ENCODE data around the gene RASSF1. TPM values are rescaled to one million over a fixed set of nuclear protein-coding genes. Genes with fewer than 3 reads are reported as not detected.

RASSF1 gene
- total RNA-seq, 1 donor from 2014 or later = 14.1 TPM

DNA sequence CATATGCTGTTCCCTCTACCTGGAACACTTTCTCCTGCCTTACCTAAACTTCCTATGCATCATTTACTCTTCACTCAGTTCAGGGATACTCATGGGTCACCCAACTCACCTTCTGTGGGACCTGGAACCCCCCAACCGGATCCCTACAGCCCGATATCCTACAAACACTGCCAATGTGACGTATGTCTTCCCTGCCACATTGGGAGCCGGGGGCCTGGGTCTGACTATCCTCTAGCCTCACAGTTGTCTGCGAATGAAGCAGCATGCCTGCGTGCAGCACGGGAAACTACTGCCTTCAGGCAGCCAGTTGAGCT lies 9.5 kb upstream of the RASSF1 start:
- ATAC-seq (ENCODE audit: poor library complexity) = no peak
- DNase-seq = no peak
- intact Hi-C loops (cut with DNase I) = no loop called here

GRCh38 chr3:50347187-50347813 lies 6.7 kb upstream of the RASSF1 start:
- intact Hi-C loops (cut with DNase I) = loop anchor here (5.0 kb wide), 1 partner anchor 195 kb away; no protein-coding TSS in a partner anchor
- ATAC-seq (ENCODE audit: poor library complexity) (no peak), DNase-seq (peak; percentile 77)

- DNase-seq (peak; percentile 89), ATAC-seq (ENCODE audit: poor library complexity) (peak; percentile 44)
- intact Hi-C loops (cut with DNase I) = loop anchor here (5.0 kb wide), 1 partner anchor 197 kb away; no protein-coding TSS in a partner anchor
These were observed 5.1 kb upstream of the RASSF1 start, which contains the start of gene ZMYND10 for GRCh38 chr3:50345586-50346234. ZMYND10 (minus strand) TSS chr3:50345732; CDS start chr3:50345579, 153 bp downstream.

GRCh38 chr3:50345008-50345407 lies 4.4 kb upstream of the RASSF1 start:
- DNase-seq (no peak), ATAC-seq (ENCODE audit: poor library complexity) (no peak)
- intact Hi-C loops (cut with DNase I) = loop anchor here (5.0 kb wide), 1 partner anchor 197 kb away; no protein-coding TSS in a partner anchor

DNA sequence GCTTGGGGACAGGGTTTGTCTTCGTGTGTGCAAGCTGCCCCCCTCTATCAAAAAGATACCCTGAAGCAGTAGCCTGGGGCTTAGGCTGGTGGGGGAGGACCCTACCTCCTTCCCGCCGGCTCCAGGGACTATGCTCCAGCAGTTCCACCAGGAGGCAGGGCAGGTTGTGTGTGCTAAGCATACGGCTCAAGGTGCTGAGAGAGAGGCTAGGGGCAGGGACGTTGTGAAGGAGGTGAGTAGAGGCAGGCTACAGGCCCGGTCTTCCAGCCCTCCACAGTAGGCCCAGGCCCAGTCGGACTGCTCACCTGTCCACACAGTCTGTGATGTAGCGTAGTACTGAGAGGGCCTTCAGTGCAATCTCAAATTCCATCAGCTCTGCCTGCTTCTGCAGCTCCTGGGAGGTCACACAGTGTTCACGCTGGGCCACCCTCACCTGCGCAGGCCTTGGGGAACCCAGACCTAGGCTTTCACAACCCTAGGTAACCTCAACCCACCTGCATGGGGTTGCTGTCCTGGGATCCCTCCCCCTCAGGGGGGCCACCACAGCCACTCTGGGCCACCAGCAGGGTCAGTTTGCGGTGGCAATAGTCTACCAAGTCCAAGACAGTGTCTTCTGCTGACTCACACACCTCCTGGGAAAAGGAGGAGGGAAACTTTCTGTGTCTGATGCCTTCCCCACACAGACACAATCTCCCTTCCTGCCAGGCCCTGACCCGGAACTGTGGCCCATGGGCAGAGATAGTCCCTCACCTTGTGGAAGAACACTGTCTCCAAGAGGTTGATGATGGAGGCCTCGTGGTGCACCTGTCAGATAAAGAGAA lies 2.4 kb upstream of the RASSF1 start:
- intact Hi-C loops (cut with DNase I) = no loop called here
- no peak for DNase-seq
- no peak for ATAC-seq (ENCODE audit: poor library complexity)

- intact Hi-C loops (cut with DNase I) = no loop called here
- DNase-seq (no peak), ATAC-seq (ENCODE audit: poor library complexity) (no peak)
These were observed 1.5 kb upstream of the RASSF1 start for GRCh38 chr3:50341996-50342650.

DNA sequence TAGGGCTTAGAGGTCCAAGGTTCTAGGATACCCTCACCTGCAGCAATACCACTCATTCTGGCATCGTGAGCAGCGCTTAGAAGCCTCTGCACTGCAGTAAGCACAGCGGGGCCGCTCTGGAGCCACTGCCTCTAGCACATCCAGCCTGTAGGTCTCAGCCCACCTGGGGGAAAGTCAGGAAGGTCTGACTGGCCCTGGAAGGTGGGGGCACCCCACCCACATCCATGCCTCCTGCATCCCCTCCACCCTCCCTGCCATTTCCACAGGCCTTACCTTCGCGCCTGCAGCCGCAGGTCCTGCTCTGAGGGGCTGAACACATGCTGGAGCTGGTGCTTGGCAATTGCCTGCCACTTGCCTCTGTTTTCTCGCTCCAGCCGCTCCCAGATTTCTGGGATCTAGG lies 901 bp upstream of the RASSF1 start:
- ATAC-seq (ENCODE audit: poor library complexity) (no peak), DNase-seq (peak; percentile 46)
- intact Hi-C loops (cut with DNase I) = no loop called here

DNA sequence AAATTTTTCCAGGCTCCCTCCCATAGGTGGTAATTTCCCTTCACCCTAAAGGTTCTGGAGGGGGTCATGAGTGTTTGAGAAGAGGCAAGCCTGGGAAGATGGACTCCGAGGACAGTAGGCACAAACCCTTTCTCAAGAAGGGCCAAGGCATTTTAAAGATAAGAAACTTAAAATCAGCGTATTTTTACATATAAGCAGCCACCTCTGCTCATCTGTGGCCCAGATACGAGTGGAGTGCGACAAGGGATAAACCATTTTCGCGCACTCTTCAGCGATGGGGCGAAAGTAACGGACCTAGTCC lies 539 bp downstream of the RASSF1 start:
- ATAC-seq (ENCODE audit: poor library complexity) (no peak), DNase-seq (no peak)
- intact Hi-C loops (cut with DNase I) = no loop called here

- no peak for DNase-seq
- ATAC-seq (ENCODE audit: poor library complexity) = no peak
- intact Hi-C loops (cut with DNase I) = no loop called here
These were observed 1.0 kb downstream of the RASSF1 start for GRCh38 chr3:50339485-50340146.

GRCh38 chr3:50338965-50339364 lies 1.7 kb downstream of the RASSF1 start:
- DNase-seq (no peak), ATAC-seq (ENCODE audit: poor library complexity) (no peak)
- intact Hi-C loops (cut with DNase I) = no loop called here

DNA sequence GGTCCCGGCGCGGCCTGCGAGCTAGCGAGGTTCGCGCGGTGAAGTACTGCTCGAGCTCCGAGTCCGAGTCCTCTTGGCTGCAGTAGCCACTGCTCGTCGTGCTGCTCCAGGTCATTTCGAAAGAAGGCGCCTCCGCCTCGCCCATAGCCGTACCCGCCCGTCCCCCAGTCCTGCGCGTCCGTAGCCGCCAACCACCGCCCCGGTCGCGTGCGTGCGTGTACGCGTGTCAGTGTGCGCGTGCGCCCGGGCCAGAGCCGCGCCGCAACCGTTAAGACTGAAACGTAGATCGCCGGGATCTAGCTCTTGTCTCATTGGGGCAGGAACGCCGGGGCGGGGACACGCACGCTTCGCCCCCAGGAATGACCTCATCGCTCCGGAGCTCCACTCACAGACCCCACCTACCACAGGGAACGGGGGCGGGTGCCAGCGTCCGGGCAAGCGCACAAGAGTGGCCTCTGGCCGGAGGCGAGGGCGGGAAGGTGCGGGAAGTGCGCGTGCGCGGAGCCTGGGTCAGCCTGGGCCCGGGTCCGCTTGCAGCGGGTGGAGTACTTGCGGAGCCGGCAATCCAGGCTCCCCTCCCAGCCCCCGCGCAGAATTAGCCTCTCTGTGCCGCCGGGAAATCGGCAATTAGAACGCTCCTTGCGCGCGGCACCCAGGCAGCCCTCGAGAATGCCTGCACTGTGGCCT lies 3.3 kb downstream of the RASSF1 start:
- intact Hi-C loops (cut with DNase I) = no loop called here
- peak; percentile 100 for DNase-seq
- peak; percentile 87 for ATAC-seq (ENCODE audit: poor library complexity)

DNA sequence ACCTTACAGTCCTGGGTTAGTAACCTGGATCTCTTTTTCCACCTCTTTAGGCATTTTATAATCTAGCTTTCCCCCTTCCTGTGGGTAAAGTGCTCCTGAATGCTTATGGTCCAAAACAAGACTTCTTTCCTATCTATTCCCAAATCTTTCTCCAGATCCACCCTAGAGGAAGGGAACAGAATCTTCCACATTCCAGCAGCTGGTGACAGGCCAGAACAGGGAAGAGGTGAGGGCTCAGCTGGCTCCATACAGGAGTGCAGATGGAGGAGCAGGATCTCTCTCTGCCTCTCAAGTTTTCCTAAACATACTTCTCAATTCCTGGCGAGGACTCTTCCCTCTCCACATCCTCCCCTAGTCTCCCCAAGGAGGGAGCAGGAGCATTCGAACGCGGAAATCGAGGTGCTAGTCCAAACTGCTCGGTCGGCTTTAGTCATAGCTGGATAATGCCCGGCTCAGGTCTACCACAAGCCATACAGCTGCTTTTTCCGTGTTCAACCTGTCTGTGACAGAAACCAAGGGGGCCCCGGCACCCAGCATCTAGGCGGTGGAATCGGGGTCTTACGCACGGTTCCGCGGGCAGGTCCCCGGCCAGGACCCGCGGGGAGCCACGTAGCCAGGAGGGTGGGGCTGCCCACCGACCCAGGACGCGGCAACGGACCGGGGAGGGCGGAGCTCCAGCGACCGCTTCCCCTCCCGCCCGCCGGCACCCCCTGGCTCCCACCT lies 4.0 kb downstream of the RASSF1 start:
- intact Hi-C loops (cut with DNase I) = no loop called here
- DNase-seq = no peak
- ATAC-seq (ENCODE audit: poor library complexity) = no peak

DNA sequence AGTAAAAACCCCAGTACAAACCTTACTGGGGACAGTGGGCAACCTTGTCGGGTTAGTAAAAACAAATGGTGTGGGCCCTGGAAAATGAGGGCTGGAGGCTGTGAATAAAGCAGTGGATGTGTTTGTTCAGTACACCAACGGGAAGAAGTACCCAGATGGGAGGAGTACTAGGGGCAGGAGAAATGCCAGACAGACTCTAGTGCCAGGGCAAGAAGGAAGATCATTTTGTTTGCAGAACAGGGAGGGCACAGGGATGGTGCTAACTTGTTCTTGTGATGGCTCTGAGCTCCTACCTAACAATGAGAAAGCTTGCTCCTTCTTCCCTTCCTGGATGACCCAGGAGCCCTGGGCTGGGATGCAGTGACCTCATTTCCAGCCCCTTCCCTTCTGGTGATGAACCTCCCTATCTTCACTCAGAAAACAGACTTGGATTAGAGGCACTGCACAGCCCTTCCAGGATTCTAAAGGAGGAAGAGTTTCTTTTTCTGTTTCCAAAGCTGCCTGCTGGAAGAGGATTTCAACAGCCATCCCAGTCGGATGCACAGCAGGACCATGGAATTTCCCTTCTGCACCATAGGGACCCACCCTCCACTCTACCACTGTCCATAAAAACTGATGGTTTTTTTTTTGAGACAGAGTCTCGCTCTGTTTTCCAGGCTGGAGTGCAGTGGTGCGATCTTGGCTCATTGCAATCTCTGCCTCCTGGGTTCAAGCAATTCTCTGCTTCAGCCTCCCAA lies 6.1 kb downstream of the RASSF1 start:
- ATAC-seq (ENCODE audit: poor library complexity) = no peak
- intact Hi-C loops (cut with DNase I) = no loop called here
- no peak for DNase-seq

GRCh38 chr3:50333744-50334328 lies 6.8 kb downstream of the RASSF1 start:
- intact Hi-C loops (cut with DNase I) = no loop called here
- DNase-seq (no peak), ATAC-seq (ENCODE audit: poor library complexity) (peak; percentile 5)

DNA sequence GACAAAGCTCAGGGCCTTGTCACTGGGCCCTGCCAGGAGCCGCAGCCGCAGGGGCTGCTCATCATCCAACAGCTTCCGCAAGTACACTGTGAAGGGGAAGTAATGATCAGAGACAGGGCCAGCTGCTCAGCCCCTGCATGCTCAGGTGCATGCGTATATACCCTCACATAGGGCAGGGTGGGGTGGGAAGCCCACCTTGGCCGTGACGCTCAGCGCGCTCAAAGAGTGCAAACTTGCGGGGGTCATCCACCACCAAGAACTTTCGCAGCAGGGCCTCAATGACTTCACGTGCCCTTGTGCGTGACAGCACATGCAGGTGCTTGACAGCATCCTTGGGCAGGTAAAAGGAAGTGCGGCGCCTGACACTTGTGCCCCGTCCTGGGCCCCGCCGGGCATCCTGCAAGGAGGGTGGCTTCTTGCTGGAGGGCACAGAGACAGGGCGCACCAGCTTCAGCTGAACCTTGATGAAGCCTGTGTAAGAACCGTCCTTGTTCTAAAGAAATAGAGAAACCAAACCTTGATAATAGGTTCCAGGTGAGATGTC lies 9.2 kb downstream of the RASSF1 start:
- intact Hi-C loops (cut with DNase I) = no loop called here
- no peak for DNase-seq
- no peak for ATAC-seq (ENCODE audit: poor library complexity)

- DNase-seq = no peak
- no peak for ATAC-seq (ENCODE audit: poor library complexity)
- intact Hi-C loops (cut with DNase I) = no loop called here
These were observed 10.3 kb downstream of the RASSF1 start for GRCh38 chr3:50330330-50330729.

Data from Right ventricle myocardium superior (tissue), 1 donor.